GM12874 (cell line): ENCODE data around the gene METTL18.

Source experiments
- TF ChIP-seq, protein P1 (sequence below): IDR thresholded peaks from 2 replicates; pipeline ENCODE4 v1.5.1; 2011; ENCODE audit warnings: low read depth, mild to moderate bottlenecking, control low read depth, low read length, moderate library complexity; ENCODE audit not compliant: insufficient read depth

METTL18 gene

DNA sequence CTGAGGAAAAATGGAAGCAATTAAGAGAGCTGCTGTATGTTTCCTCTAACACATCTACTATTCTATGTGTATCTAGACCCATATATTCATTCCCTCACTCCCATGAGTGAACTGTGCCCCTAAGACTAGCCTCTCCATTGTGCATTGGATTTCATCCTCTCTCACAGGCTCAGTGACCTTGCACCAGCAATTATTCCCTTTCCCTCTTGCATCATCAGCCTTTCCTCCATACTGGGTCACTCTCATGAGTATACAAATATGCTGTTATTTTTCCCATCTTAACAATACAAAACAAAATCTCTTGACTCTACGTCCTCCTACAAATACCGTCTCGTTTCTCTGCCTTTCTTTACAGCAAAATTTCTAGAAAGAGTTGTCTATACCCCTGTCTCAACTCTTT lies 29.4 kb upstream of the METTL18 start:
- TF ChIP-seq, protein P1, sequence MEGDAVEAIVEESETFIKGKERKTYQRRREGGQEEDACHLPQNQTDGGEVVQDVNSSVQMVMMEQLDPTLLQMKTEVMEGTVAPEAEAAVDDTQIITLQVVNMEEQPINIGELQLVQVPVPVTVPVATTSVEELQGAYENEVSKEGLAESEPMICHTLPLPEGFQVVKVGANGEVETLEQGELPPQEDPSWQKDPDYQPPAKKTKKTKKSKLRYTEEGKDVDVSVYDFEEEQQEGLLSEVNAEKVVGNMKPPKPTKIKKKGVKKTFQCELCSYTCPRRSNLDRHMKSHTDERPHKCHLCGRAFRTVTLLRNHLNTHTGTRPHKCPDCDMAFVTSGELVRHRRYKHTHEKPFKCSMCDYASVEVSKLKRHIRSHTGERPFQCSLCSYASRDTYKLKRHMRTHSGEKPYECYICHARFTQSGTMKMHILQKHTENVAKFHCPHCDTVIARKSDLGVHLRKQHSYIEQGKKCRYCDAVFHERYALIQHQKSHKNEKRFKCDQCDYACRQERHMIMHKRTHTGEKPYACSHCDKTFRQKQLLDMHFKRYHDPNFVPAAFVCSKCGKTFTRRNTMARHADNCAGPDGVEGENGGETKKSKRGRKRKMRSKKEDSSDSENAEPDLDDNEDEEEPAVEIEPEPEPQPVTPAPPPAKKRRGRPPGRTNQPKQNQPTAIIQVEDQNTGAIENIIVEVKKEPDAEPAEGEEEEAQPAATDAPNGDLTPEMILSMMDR: no peak

GRCh38 chr1:169821500-169821899 lies 26.8 kb upstream of the METTL18 start:
- TF ChIP-seq, protein P1: no peak

GRCh38 chr1:169816617-169817016 lies 21.9 kb upstream of the METTL18 start:
- TF ChIP-seq, protein P1: no peak

GRCh38 chr1:169814265-169814664 lies 19.6 kb upstream of the METTL18 start:
- TF ChIP-seq, protein P1: no peak

DNA sequence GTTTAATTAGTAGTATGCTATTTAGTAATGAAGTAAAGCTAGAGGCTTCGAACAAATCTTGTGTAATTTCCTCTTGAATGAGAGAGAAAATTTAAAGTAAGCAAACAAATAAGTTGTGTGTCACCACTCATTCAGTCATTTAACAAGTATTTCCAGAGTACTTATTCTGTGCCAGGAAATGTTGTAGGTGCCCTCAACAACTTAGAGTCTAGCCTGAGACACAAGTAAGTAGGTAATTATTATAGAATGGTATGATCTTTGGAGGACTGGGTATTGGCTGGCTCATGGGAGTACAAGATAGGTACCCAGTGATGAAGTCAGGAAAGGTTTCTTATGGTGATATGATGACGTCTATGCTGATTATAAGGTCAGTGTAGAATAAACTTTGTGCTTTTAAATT lies 17.4 kb upstream of the METTL18 start:
- TF ChIP-seq, protein P1: no peak

- TF ChIP-seq, protein P1: peak; percentile 20; the same call in 1 of the 2 replicates
Observed at GRCh38 chr1:169809370-169810095, 14.8 kb upstream of the METTL18 start.

DNA sequence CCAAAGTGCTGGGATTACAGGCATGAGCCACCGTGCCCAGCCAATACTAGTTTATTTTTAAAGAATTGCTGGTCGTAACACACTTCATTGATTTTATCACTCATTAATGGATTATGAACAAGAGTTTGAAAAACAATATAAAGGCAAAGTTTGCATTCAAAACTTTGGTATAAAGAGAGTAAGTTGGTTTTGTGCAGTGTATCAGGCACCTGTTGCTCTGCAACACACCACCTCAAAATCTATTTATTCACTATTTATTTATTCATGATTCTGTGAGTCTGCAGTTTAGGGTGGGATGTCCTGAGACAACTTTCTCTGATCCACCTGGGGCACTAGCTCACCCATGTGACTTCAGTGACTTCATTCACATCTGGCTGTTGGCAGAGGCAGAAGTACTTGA lies 10.2 kb upstream of the METTL18 start:
- TF ChIP-seq, protein P1: no peak
